ENCODE measurements around the gene ABCB11.
"Not testable (repeated sequence)": the region's sequence is repeated elsewhere in the genome, so short reads cannot be mapped to it uniquely, and the experiment has no call there.

Gene ABCB11

DNA sequence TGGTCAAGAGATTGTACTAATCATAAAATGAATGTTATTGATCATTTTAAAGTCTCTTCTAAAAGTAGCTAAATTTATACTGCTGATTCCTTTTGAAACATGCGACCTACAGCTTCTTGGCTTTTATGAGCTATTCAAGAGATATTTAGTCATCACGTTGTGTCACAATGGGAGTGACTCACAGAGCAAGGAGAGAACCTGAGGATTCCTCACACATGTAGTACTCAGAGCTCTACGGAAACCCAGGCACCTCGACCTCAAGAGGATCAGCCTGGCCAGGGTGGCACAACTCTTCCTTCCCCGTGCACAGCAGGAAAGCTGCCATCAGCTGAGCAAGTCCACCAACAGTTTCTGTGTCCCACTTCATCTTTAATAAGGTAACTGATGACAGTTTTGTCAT is 38.2 kb upstream of the ABCB11 start, which contains the start of gene DHRS9:
TSS of gene DHRS9 (plus strand) at position 223 of the 400 bp plus-strand sequence. CDS start 12,019 bp downstream, outside the sequence.
- H3K9ac ChIP-seq: no peak within 1 kb of the TSS
- no peaks in the 10 kb centered on the region for H3K27me3 ChIP-seq (ENCODE audit: insufficient read depth, low read depth)
- H2AFZ ChIP-seq (ENCODE audit: low read depth): no peak within 1 kb of the TSS
- no peak within 1 kb of the TSS for H3K4me2 ChIP-seq
- H3K36me3 ChIP-seq (ENCODE audit: insufficient read depth): no peaks in the 10 kb centered on the region
- H3K27ac ChIP-seq: no peak within 1 kb of the TSS
- no peak within 1 kb of the TSS for H3K4me3 ChIP-seq (IDR thresholded peaks at IDR 0.05; ENCODE audit: insufficient read depth, low read depth, low read length)
- no peaks in the 10 kb centered on the region for H3K4me1 ChIP-seq (ENCODE audit: low read depth, poor library complexity, severe bottlenecking)
- TF ChIP-seq, protein P1, sequence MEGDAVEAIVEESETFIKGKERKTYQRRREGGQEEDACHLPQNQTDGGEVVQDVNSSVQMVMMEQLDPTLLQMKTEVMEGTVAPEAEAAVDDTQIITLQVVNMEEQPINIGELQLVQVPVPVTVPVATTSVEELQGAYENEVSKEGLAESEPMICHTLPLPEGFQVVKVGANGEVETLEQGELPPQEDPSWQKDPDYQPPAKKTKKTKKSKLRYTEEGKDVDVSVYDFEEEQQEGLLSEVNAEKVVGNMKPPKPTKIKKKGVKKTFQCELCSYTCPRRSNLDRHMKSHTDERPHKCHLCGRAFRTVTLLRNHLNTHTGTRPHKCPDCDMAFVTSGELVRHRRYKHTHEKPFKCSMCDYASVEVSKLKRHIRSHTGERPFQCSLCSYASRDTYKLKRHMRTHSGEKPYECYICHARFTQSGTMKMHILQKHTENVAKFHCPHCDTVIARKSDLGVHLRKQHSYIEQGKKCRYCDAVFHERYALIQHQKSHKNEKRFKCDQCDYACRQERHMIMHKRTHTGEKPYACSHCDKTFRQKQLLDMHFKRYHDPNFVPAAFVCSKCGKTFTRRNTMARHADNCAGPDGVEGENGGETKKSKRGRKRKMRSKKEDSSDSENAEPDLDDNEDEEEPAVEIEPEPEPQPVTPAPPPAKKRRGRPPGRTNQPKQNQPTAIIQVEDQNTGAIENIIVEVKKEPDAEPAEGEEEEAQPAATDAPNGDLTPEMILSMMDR (conservative IDR thresholded peaks at IDR 0.05; ENCODE audit: low read depth, low read length): no peak
- H3K79me2 ChIP-seq (ENCODE audit: insufficient read depth, low read depth): no peaks in the 10 kb centered on the region
- no peaks in the 10 kb centered on the region for H4K20me1 ChIP-seq (ENCODE audit: insufficient read depth)

DNA sequence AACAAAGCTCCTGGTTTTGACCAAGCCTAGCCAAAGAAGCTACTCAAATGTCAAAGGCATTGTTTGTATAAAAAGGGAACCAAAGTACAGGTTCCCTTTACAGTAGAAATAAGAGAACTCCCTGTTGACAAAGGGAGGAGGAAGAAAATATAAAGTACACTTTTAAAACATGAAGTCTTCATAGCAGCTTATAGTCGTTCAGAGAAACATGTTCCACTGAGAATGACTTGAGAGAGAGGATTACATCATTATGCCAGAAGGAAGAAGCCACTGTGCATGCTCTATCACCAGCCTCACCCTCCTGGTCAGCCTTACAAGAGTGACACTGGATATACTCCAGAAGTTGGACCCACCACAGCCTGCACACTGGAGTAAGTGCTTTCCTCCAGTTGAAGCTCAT is 35.8 kb upstream of the ABCB11 start:
- TF ChIP-seq, protein P1 (conservative IDR thresholded peaks at IDR 0.05; ENCODE audit: low read depth, low read length): no peak
- Histone ChIP-seq H3K27me3 (ENCODE audit: insufficient read depth, low read depth) (no peaks in the 10 kb centered on the region), H3K36me3 (ENCODE audit: insufficient read depth) (no peaks in the 10 kb centered on the region), H3K27ac (no peak overlapping the region), H3K4me2 (no peak overlapping the region), H2AFZ (ENCODE audit: low read depth) (no peak overlapping the region), H3K9ac (no peak overlapping the region), H3K4me3 (IDR thresholded peaks at IDR 0.05; ENCODE audit: insufficient read depth, low read depth, low read length) (no peak overlapping the region), H4K20me1 (ENCODE audit: insufficient read depth) (no peaks in the 10 kb centered on the region), H3K4me1 (ENCODE audit: low read depth, poor library complexity, severe bottlenecking) (no peaks in the 10 kb centered on the region), H3K79me2 (ENCODE audit: insufficient read depth, low read depth) (no peaks in the 10 kb centered on the region)

DNA sequence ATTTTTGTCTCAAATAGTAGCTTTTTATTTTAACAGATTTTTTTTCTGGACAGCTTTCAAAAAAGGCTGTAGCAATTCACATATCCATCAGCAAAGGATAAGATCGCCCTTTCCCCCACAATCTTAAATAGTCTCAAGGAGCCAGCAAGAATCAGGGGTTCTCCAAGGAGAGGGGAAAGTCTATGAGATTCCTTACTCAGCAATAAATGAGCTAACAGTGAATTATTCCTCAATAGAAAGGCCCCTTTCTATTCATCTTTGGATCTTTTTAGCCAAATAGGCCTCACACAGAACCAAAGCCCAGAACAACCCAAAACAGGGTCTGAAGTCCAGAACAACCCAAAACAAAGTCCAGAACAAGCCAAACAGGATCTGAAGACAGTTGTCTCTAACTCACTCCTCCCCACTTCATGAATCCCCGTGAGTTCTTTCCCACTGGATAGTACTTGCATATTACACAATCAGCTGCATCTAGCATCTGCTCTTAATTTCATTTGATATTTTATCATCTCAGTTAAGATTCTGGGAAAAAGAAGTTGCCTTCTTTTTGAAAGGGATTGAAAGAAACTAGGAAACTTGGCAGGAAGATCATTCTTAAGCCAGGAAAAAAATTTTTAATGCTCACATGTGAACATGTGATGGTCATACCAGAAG is 34.9 kb upstream of the ABCB11 start:
- Histone ChIP-seq H3K36me3 (ENCODE audit: insufficient read depth) (no peaks in the 10 kb centered on the region), H2AFZ (ENCODE audit: low read depth) (no peak overlapping the region), H3K27me3 (ENCODE audit: insufficient read depth, low read depth) (no peaks in the 10 kb centered on the region)

DNA sequence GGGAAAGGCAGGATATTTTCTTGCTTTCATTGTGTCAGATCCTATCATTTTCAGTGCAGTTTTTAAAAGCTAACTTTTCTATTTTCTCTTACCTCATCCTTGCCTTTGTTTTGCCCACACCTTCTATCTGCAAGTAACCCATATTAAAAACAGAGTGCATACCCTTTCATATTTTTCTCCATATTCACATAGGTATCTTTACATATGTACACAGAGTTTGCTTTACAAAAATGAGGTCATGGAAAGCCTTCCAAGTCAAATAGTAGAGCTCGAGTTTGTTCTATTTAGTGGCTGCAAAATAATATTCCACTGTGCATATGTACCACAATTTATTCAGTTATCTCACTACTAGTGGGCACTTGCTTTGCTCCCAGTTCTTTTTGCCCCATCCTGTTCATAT is 34.3 kb upstream of the ABCB11 start:
- Histone ChIP-seq H3K4me1 (ENCODE audit: low read depth, poor library complexity, severe bottlenecking) (no peaks in the 10 kb centered on the region), H3K4me3 (IDR thresholded peaks at IDR 0.05; ENCODE audit: insufficient read depth, low read depth, low read length) (no peak overlapping the region), H3K36me3 (ENCODE audit: insufficient read depth) (no peaks in the 10 kb centered on the region), H3K4me2 (no peak overlapping the region), H3K9ac (no peak overlapping the region), H3K27me3 (ENCODE audit: insufficient read depth, low read depth) (no peaks in the 10 kb centered on the region), H3K27ac (no peak overlapping the region), H4K20me1 (ENCODE audit: insufficient read depth) (no peaks in the 10 kb centered on the region), H2AFZ (ENCODE audit: low read depth) (no peak overlapping the region), H3K79me2 (ENCODE audit: insufficient read depth, low read depth) (no peaks in the 10 kb centered on the region)
- TF ChIP-seq, protein P1 (conservative IDR thresholded peaks at IDR 0.05; ENCODE audit: low read depth, low read length): no peak

More for the DNA sequence above, 34.9 kb upstream of the ABCB11 start:
- Histone ChIP-seq H3K27ac (no peak overlapping the region), H3K9ac (no peak overlapping the region), H3K4me1 (ENCODE audit: low read depth, poor library complexity, severe bottlenecking) (no peaks in the 10 kb centered on the region), H3K4me3 (IDR thresholded peaks at IDR 0.05; ENCODE audit: insufficient read depth, low read depth, low read length) (no peak overlapping the region), H3K4me2 (no peak overlapping the region), H3K79me2 (ENCODE audit: insufficient read depth, low read depth) (no peaks in the 10 kb centered on the region), H4K20me1 (ENCODE audit: insufficient read depth) (no peaks in the 10 kb centered on the region)
- TF ChIP-seq, protein P1 (conservative IDR thresholded peaks at IDR 0.05; ENCODE audit: low read depth, low read length): no peak

DNA sequence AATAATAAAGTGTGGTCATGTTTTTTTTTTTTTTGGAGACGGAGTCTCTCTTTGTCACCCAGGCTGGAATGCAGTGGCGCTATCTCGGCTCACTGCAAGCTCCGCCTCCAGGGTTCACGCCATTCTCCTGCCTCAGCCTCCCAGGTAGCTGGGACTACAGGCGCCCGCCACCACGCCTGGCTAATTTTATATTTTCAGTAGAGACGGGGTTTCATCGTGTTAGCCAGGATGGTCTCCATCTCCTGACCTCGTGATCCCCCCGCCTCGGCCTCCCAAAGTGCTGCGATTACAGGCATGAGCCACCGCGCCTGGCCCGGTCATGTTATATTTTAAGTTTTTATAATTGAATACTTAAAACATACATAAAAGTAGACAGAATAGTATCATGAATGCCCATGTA is 33.1 kb upstream of the ABCB11 start:
- H2AFZ ChIP-seq (ENCODE audit: low read depth); H4K20me1 ChIP-seq (ENCODE audit: insufficient read depth); H3K4me1 ChIP-seq (ENCODE audit: low read depth, poor library complexity, severe bottlenecking); H3K27ac ChIP-seq; H3K4me3 ChIP-seq (IDR thresholded peaks at IDR 0.05; ENCODE audit: insufficient read depth, low read depth, low read length); H3K27me3 ChIP-seq (ENCODE audit: insufficient read depth, low read depth); H3K9ac ChIP-seq; H3K4me2 ChIP-seq; H3K79me2 ChIP-seq (ENCODE audit: insufficient read depth, low read depth); H3K36me3 ChIP-seq (ENCODE audit: insufficient read depth): not testable (repeated sequence)

DNA sequence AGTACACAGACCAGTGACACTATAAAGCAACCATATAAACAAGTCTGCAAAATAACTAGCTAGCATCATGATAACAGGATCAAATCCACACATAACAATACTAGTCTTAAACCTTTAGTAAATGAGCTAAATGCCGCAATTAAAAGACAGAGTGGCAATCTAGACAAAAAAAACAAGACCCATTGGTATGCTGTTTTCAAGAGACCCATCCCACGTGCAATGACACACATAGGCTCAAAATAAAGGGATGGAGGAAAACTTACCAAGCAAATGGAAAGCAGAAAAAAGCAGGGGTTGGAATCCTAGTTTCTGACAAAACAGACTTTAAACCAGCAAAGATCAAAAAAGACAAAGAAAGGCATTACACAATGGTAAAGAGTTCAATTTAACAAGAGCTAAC is 23.5 kb upstream of the ABCB11 start:
- H3K27ac ChIP-seq; H3K4me3 ChIP-seq (IDR thresholded peaks at IDR 0.05; ENCODE audit: insufficient read depth, low read depth, low read length); H3K4me2 ChIP-seq; H3K9ac ChIP-seq; H3K79me2 ChIP-seq (ENCODE audit: insufficient read depth, low read depth); H3K36me3 ChIP-seq (ENCODE audit: insufficient read depth); H4K20me1 ChIP-seq (ENCODE audit: insufficient read depth); H2AFZ ChIP-seq (ENCODE audit: low read depth); H3K4me1 ChIP-seq (ENCODE audit: low read depth, poor library complexity, severe bottlenecking); H3K27me3 ChIP-seq (ENCODE audit: insufficient read depth, low read depth): not testable (repeated sequence)

Measured in KMS-11 (cell line).